T-helper 1 cell treated with Interleukin-12 subunit alpha and Interleukin-12 subunit beta and Interleukin-4 antibody, amounts not matched to agents 30 ng/mL and 1 ng/mL, for 36 hours (primary cell): ENCODE measurements around the gene LAMA3. TPM values are rescaled to one million over a fixed set of nuclear protein-coding genes. Genes with fewer than 3 reads are reported as not detected.

ENCODE experiments used
- intact Hi-C: fragments of 100-400 bp; cut with micrococcal nuclease; formaldehyde crosslinking; loops from one replicate; pipeline ENCODE4 v1.15.1; 2024
- total RNA-seq: library from RNA; stranded (reverse); gene quantifications from 2 replicates; pipeline ENCODE4 v1.2.3, GENCODE V29; 2022

The LAMA3 gene
- total RNA-seq, 1 donor from 2014 or later, result not detected

- intact Hi-C loops, result no loop called here
Observed at GRCh38 chr18:23842305-23842704, 153.1 kb downstream of the LAMA3 start.

- intact Hi-C loops, result no loop called here
Observed at GRCh38 chr18:23844991-23845680, 155.9 kb downstream of the LAMA3 start.

- intact Hi-C loops, result no loop called here
Observed at GRCh38 chr18:23845988-23846630, 156.9 kb downstream of the LAMA3 start.

- intact Hi-C loops, result no loop called here
Observed at GRCh38 chr18:23847321-23847986, 158.2 kb downstream of the LAMA3 start.

GRCh38 chr18:23849141-23849540 is 159.9 kb downstream of the LAMA3 start:
- intact Hi-C loops, result no loop called here

- intact Hi-C loops, result no loop called here
Observed at GRCh38 chr18:23850215-23850614, 161.0 kb downstream of the LAMA3 start.

- intact Hi-C loops, result no loop called here
Observed at GRCh38 chr18:23851470-23852002, 162.3 kb downstream of the LAMA3 start.

GRCh38 chr18:23852236-23853045 is 163.2 kb downstream of the LAMA3 start:
- intact Hi-C loops, result no loop called here

GRCh38 chr18:23853448-23854195 is 164.4 kb downstream of the LAMA3 start:
- intact Hi-C loops, result no loop called here

GRCh38 chr18:23855721-23856120 is 166.5 kb downstream of the LAMA3 start:
- intact Hi-C loops, result no loop called here

GRCh38 chr18:23856466-23857163 is 167.4 kb downstream of the LAMA3 start:
- intact Hi-C loops, result no loop called here

GRCh38 chr18:23857164-23857552 is 167.9 kb downstream of the LAMA3 start:
- intact Hi-C loops, result no loop called here

- intact Hi-C loops, result no loop called here
Observed at GRCh38 chr18:23857756-23858155, 168.5 kb downstream of the LAMA3 start.

- intact Hi-C loops, result no loop called here
Observed at GRCh38 chr18:23859466-23860336, 170.4 kb downstream of the LAMA3 start.

GRCh38 chr18:23861326-23861725 is 172.1 kb downstream of the LAMA3 start:
- intact Hi-C loops, result no loop called here

GRCh38 chr18:23861805-23862470 is 172.7 kb downstream of the LAMA3 start:
- intact Hi-C loops, result loop anchor here (2.0 kb wide), 1 partner anchor 57 kb away; no protein-coding TSS in a partner anchor

- intact Hi-C loops, result loop anchor here (1.0 kb wide), 1 partner anchor 36 kb away; no protein-coding TSS in a partner anchor
Observed at GRCh38 chr18:23864624-23865023, 175.4 kb downstream of the LAMA3 start.

GRCh38 chr18:23867006-23867405 is 177.8 kb downstream of the LAMA3 start:
- intact Hi-C loops, result no loop called here
